HepG2 (cell line): ENCODE results near the gene ELF2. TPM values are rescaled to one million over a fixed set of nuclear protein-coding genes. Genes with fewer than 3 reads are reported as not detected.

ENCODE experiments used
- ATAC-seq: fragments of 200-7000 bp; cut with Tn5 transposase; 3 replicates; pipeline ENCODE4 v1.9.1; 2020; ENCODE audit warnings: mild to moderate bottlenecking, moderate library complexity
- BruUV-seq: library from RNA; stranded (reverse); fragments of 400-500 nt; replicated peaks from 2 replicates; lab custom pipeline; 2021; lab: Mats Ljungman, UMichigan
- CTCF ChIA-PET: fragments of 300-600 bp; formaldehyde crosslinking; extraction: SDS; loops from one replicate; lab custom pipeline; 2021; ENCODE audit warnings: low total read pairs, inconsistent platforms, low intra/inter-chr PET ratio; lab: Yijun Ruan, JAX
- POLR2A ChIA-PET: fragments of 350-600 bp; sonication (Branson Sonifier 250); formaldehyde crosslinking; loops from one replicate; lab custom pipeline; 2020; ENCODE audit warnings: antibody characterized with exemption, inconsistent platforms; lab: Yijun Ruan, JAX
- DNase-seq: peaks from one replicate; pipeline ENCODE4 v3.0.0-alpha.2; 2015; ENCODE audit warnings: low spot score
- FAIRE-seq: peaks from 3 replicates; lab custom pipeline; 2011; peaks lifted over from hg19 to GRCh38; lab: Jason Lieb, UNC
- H2AFZ ChIP-seq: one replicate; pipeline ENCODE4 v1.6.1; 2011; ENCODE audit warnings: low read length, inconsistent platforms
- H3K27ac ChIP-seq: fragments of 300-600 bp; 3 replicates; pipeline ENCODE4 v1.8.0; 2011; ENCODE audit warnings: mixed run types, mild to moderate bottlenecking, mixed read lengths, low read length, inconsistent platforms; ENCODE audit not compliant: insufficient read depth; ENCODE audit errors: extremely low read length
- H3K27me3 ChIP-seq, 2 experiments: fragments of 200-600 bp in 1 of 2; 2 replicates in 1 of 2; 3 replicates in 1 of 2; pipeline versions ENCODE4 v1.6.0 to v1.8.0; 2011; ENCODE audit warnings: low read length in 2 of 2, mild to moderate bottlenecking in 2 of 2, moderate library complexity in 2 of 2, inconsistent platforms in 1 of 2; ENCODE audit not compliant: insufficient read depth in 2 of 2, control insufficient read depth in 1 of 2
- H3K36me3 ChIP-seq, 2 experiments: fragments of 200-600 bp in 1 of 2; replicated peaks in 1 of 2; 2 replicates in 1 of 2; 3 replicates in 1 of 2; pipeline versions ENCODE4 v1.5.1 to v1.8.0; 2011; ENCODE audit warnings: low read length in 2 of 2, inconsistent platforms in 1 of 2; ENCODE audit not compliant: insufficient read depth in 2 of 2, control insufficient read depth in 1 of 2
- H3K4me1 ChIP-seq: 2 replicates; pipeline ENCODE4 v1.5.1; 2012; ENCODE audit warnings: low read length, inconsistent platforms; ENCODE audit not compliant: insufficient read depth
- H3K4me2 ChIP-seq: 2 replicates; pipeline ENCODE4 v1.6.0; 2011; ENCODE audit warnings: low read depth, low read length, inconsistent platforms
- H3K4me3 ChIP-seq, 3 experiments: fragments of 200-600 bp in 1 of 3; sonication (generic), shearing (Covaris generic) in 1 of 3; replicated peaks in 1 of 3; 2 replicates each; pipeline ENCODE4 v1.5.1; 2011 to 2016; ENCODE audit warnings: low read length in 3 of 3, inconsistent platforms in 2 of 3, low read depth in 2 of 3, mild to moderate bottlenecking in 2 of 3, control low read depth in 1 of 3, mixed read lengths in 1 of 3; ENCODE audit not compliant: insufficient read depth in 1 of 3
- H3K79me2 ChIP-seq: one replicate; pipeline ENCODE4 v1.6.1; 2011; ENCODE audit warnings: low read length, inconsistent platforms; ENCODE audit not compliant: insufficient read depth
- H3K9ac ChIP-seq: 2 replicates; pipeline ENCODE4 v1.6.0; 2011; ENCODE audit warnings: mild to moderate bottlenecking, low read depth, low read length, inconsistent platforms; ENCODE audit not compliant: insufficient read depth
- H3K9me3 ChIP-seq: 2 replicates; pipeline ENCODE4 v1.5.1; 2012; ENCODE audit warnings: mild to moderate bottlenecking, low read length
- H4K20me1 ChIP-seq: 2 replicates; pipeline ENCODE4 v1.6.0; 2011; ENCODE audit warnings: inconsistent platforms, mild to moderate bottlenecking, low read length, moderate library complexity; ENCODE audit not compliant: insufficient read depth
- CEBPB ChIP-seq: IDR thresholded peaks from 2 replicates; pipeline ENCODE4 v1.6.1; 2011; ENCODE audit warnings: low read depth, low read length, improper control_type of control experiment, borderline replicate concordance
- CEBPG ChIP-seq: IDR thresholded peaks from 2 replicates; pipeline ENCODE4 v1.6.1; 2016
- MYC ChIP-seq: sonication (generic); formaldehyde crosslinking; IDR thresholded peaks from 2 replicates; pipeline ENCODE4 v1.9.0; 2021; ENCODE audit warnings: missing genetic modification reagents, borderline replicate concordance
- SRSF1 ChIP-seq: fragments of 200-400 bp; formaldehyde crosslinking; optimal IDR thresholded peaks from 2 replicates; pipeline ENCODE3; 2017; ENCODE audit warnings: mild to moderate bottlenecking, low read depth, low read length, moderate library complexity
- ZBTB40 ChIP-seq, 2 experiments: fragments of 450-650 bp in 1 of 2; sonication (generic) in 1 of 2; formaldehyde crosslinking in 1 of 2; IDR thresholded peaks; 2 replicates each; pipeline versions ENCODE4 v1.6.1 to v1.8.0; 2016 to 2022; ENCODE audit warnings: antibody characterized with exemption in 1 of 2, mild to moderate bottlenecking in 1 of 2, missing genetic modification reagents in 1 of 2
- ZMYM3 ChIP-seq: sonication (generic); formaldehyde crosslinking; IDR thresholded peaks from 2 replicates; pipeline ENCODE4 v1.5.1; 2020; ENCODE audit warnings: mild to moderate bottlenecking, missing genetic modification reagents
- WGBS: methylation state at CpG from one replicate; pipeline ENCODE4 v1.1.6; 2017; ENCODE audit warnings: low lambda C conversion rate; 5-methylcytosine and 5-hydroxymethylcytosine counted together
- in situ Hi-C: cut with HindIII; loops from 2 replicates; pipeline ENCODE4 v1.10.0; 2017; ENCODE audit warnings: low pct_unique_long_range_greater_than_20kb; ENCODE audit not compliant: extremely low pct_ligation_motif_present
- intact Hi-C: fragments of 100-400 bp; cut with micrococcal nuclease; formaldehyde crosslinking; loops from one replicate; pipeline ENCODE4 v1.10.0; 2022; ENCODE audit not compliant: unreplicated experiment
- polyA plus RNA-seq, 8 experiments: library from polyadenylated mRNA; depleted of rRNA in 3 of 8; stranded (reverse) in 7 of 8; unstranded in 1 of 8; fragments of >200 nt; fragmentation: Illumina TruSeq in 4 of 8; extraction: Trizol in 4 of 8; gene quantifications; 2 replicates each; pipeline versions ENCODE4 v1.2.1 to v1.2.3, GENCODE V29; 2011 to 2016; ENCODE audit warnings: low read depth in 4 of 8, missing spikeins in 1 of 8, mixed read lengths in 1 of 8; ENCODE audit not compliant: insufficient read depth in 1 of 8
- total RNA-seq, 5 experiments: library from RNA; depleted of rRNA; stranded (reverse); fragments of >200 nt; fragmentation: Illumina TruSeq; extraction: Trizol; gene quantifications; 2 replicates each; pipeline ENCODE4 v1.2.3, GENCODE V29; 2016; ENCODE audit warnings: low read depth in 1 of 5
- TF ChIP-seq, protein P1 (sequence below): sonication (generic); formaldehyde crosslinking; conservative IDR thresholded peaks from 2 replicates; pipeline ENCODE4 v1.8.0; 2022; ENCODE audit warnings: missing genetic modification reagents

ELF2 gene
- total and polyA plus RNA-seq, 2 of the 13 experiments (the other 11 are each of a cell fraction or from before 2014, with no cell fraction given), result 28.6 to 35.4 TPM

GRCh38 chr4:139154952-139155557 is 22.0 kb downstream of the ELF2 start:
- intact Hi-C loops, result no loop called here
- in situ Hi-C loops, result no loop called here
- Histone ChIP-seq H3K36me3 (no peaks in the 10 kb centered on the region; a peak in 1 of 5 replicates), H3K4me2 (0 out of 2 replicates have a peak overlapping the region, but pooled peaks have one; percentile 1), H3K27me3 (no peaks in the 10 kb centered on the region), H3K9ac (no peak overlapping the region), H3K27ac (no peak overlapping the region), H3K9me3 (no peaks in the 10 kb centered on the region), H3K79me2 (peaks cover 30% of the 10 kb centered on the region), H3K4me3 (no peak overlapping the region), H2AFZ (no peak overlapping the region), H3K4me1 (peaks cover 26% of the 10 kb centered on the region), H4K20me1 (peaks cover 15% of the 10 kb centered on the region; the same call in 1 of the 2 replicates)
- WGBS, result 77% methylated on average over 5 of the region's 5 CpGs
- ChIA-PET CTCF (no interaction called here), POLR2A (interaction anchor here (0.9 to 3.4 kb wide), 3 partner anchors 10 to 22 kb away, joined by 3 to 21 read pairs (median 3); partner anchors contain the start of gene ELF2)
- TF ChIP-seq CEBPB (no peak), MYC (CRISPR knock-in tag) (no peak), ZBTB40 (IDR thresholded peaks at IDR 0.05) (no peak), ZBTB40 (CRISPR knock-in tag; IDR thresholded peaks at IDR 0.05) (no peak), ZMYM3 (CRISPR knock-in tag) (no peak), CEBPG (CRISPR knock-in tag) (no peak), SRSF1 (no peak)
- TF ChIP-seq, protein P1, sequence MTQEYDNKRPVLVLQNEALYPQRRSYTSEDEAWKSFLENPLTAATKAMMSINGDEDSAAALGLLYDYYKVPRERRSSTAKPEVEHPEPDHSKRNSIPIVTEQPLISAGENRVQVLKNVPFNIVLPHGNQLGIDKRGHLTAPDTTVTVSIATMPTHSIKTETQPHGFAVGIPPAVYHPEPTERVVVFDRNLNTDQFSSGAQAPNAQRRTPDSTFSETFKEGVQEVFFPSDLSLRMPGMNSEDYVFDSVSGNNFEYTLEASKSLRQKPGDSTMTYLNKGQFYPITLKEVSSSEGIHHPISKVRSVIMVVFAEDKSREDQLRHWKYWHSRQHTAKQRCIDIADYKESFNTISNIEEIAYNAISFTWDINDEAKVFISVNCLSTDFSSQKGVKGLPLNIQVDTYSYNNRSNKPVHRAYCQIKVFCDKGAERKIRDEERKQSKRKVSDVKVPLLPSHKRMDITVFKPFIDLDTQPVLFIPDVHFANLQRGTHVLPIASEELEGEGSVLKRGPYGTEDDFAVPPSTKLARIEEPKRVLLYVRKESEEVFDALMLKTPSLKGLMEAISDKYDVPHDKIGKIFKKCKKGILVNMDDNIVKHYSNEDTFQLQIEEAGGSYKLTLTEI, result no peak
- BruUV-seq, result no TSS peak
- DNase-seq (no peak), ATAC-seq (peak; percentile 46), FAIRE-seq (no peak)
